SU-DHL-6 (cell line): ENCODE data around the gene SUPT3H.

Experiments
- EZH2phosphoT487 ChIP-seq: fragments of 200-600 bp; sonication (generic), shearing (Covaris generic); conservative IDR thresholded peaks from 2 replicates; pipeline ENCODE4 v1.6.1; 2018; ENCODE audit warnings: mild to moderate bottlenecking, antibody characterized with exemption, low read length, moderate library complexity, mixed read lengths
- TF ChIP-seq, protein P1 (sequence below): fragments of 200-600 bp; sonication (generic); IDR thresholded peaks from one replicate; pipeline ENCODE4 v1.5.1; 2017; ENCODE audit warnings: antibody characterized with exemption, mild to moderate bottlenecking, low read length, moderate library complexity; ENCODE audit not compliant: insufficient read depth, poor library complexity, severe bottlenecking

DNA sequence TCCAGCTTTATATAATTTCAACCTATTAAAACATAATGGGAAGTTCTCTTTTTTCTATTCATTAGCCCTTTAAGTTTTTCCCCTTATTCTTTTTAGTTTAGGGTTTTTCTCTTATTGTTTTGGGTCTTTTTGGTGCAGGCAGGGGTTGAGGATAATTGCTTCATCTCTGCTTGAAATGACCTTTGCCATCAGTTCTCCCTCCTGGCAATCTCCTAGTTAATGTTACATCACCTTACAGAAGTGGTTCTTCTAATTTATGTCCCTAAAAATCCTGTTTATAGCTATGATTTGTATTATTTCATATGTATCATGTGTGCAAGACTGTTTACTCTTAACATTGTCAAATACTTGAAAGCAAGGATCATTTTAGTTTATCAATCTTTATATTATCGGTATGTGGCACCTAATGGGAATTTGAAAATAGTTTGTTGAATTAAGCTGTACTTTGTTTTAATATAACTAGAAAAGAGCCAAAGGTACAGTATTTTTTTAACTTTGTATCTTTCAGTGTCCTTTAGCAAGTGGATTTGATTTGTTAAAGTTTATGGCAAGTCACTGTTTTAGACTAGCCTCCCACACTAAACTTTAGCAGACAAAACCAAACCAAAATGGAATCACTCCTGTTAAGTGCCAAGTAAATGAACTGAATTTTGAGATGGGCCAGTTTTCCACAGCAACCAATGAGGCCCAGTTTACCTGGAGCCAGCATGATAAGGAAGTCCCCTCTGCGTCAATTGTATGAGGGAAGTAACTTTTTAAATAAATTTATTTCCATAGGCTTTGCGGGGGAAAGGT is 76.2 kb downstream of the SUPT3H start:
- TF ChIP-seq, protein P1, sequence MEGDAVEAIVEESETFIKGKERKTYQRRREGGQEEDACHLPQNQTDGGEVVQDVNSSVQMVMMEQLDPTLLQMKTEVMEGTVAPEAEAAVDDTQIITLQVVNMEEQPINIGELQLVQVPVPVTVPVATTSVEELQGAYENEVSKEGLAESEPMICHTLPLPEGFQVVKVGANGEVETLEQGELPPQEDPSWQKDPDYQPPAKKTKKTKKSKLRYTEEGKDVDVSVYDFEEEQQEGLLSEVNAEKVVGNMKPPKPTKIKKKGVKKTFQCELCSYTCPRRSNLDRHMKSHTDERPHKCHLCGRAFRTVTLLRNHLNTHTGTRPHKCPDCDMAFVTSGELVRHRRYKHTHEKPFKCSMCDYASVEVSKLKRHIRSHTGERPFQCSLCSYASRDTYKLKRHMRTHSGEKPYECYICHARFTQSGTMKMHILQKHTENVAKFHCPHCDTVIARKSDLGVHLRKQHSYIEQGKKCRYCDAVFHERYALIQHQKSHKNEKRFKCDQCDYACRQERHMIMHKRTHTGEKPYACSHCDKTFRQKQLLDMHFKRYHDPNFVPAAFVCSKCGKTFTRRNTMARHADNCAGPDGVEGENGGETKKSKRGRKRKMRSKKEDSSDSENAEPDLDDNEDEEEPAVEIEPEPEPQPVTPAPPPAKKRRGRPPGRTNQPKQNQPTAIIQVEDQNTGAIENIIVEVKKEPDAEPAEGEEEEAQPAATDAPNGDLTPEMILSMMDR, result no peak
- TF ChIP-seq EZH2phosphoT487, result no peak
